PC-9 (cell line): ENCODE results near the gene DCLRE1C.

Experiments used
- EZH2 ChIP-seq: fragments of 200-600 bp; sonication (generic); IDR thresholded peaks from 2 replicates; pipeline ENCODE4 v1.8.0; 2017; ENCODE audit warnings: antibody characterized with exemption, low read depth
- TF ChIP-seq, protein P1 (sequence below): fragments of 200-600 bp; sonication (generic); conservative IDR thresholded peaks from 2 replicates; pipeline ENCODE4 v1.6.1; 2017; ENCODE audit warnings: mixed run types, antibody characterized with exemption, mild to moderate bottlenecking, moderate library complexity

DNA sequence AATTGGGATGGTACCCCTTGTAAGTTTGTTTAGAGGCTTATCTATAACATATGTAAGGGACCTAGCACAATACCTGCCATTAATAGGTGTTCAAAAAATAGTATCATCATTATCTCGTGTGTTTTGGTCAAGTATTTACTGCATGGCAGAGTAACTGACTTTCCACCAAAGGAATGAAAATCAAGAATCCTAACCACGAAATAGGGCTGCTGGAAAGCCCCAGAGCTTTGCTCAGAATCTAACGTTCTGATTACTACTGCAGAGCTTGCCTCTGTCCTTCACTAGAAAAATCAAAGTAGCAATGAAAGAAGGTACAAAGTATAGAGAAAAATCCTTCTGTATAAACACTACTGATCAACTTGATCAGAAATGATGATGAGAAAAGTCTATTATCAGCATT, 34.9 kb downstream of the DCLRE1C start:
- TF ChIP-seq, protein P1, sequence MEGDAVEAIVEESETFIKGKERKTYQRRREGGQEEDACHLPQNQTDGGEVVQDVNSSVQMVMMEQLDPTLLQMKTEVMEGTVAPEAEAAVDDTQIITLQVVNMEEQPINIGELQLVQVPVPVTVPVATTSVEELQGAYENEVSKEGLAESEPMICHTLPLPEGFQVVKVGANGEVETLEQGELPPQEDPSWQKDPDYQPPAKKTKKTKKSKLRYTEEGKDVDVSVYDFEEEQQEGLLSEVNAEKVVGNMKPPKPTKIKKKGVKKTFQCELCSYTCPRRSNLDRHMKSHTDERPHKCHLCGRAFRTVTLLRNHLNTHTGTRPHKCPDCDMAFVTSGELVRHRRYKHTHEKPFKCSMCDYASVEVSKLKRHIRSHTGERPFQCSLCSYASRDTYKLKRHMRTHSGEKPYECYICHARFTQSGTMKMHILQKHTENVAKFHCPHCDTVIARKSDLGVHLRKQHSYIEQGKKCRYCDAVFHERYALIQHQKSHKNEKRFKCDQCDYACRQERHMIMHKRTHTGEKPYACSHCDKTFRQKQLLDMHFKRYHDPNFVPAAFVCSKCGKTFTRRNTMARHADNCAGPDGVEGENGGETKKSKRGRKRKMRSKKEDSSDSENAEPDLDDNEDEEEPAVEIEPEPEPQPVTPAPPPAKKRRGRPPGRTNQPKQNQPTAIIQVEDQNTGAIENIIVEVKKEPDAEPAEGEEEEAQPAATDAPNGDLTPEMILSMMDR: no peak
- no peak for TF ChIP-seq EZH2
